ENCODE results near the gene PTGER1.

DNA sequence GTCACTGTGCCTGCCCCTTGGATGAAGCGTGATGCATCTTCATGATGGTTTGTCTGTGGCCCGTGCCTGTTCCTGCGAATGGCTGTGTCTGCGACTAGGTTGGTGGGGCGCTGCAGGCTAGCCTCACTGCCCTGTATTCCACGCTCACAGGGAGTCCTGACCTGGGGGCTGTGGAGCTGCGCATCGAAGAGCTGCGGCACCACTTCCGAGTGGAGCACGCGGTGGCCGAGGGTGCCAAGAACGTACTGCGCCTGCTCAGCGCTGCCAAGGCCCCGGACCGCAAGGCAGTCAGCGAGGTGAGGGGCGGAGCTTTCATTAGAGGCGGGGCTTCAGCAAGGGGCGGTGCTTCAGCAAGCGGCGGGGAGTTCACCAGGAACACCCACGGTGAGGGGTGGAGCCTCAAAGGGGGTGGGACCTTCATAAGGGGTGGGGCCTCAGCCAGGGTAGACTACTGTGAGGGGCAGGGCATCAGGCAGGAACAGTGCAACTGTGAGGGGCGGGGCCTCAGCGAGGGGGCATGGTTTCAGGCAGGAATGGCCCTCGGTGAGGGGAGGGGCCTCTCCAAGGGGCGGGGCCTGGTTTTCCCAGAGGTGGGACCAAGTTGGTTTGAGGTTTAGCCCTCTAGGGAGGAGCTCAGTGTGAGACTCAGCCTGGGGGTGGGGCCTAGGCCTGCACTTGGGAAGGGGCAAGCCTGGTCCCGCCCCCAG lies 24.8 kb downstream of the PTGER1 start:
- no peak for TF ChIP-seq CTCF (IDR thresholded peaks at IDR 0.05; ENCODE audit: insufficient read depth, low read length)
- TF ChIP-seq SPI1 (IDR thresholded peaks at IDR 0.05; ENCODE audit: borderline replicate concordance, low read depth) = no peak
